Mammary epithelial cell (primary cell): ENCODE results near the gene PODXL2.

Experiments
- CTCF ChIP-seq, 2 donors: IDR thresholded peaks in 1 of 2; conservative IDR thresholded peaks in 1 of 2; 2 replicates each; pipeline ENCODE4 v1.5.1; 2011 to 2012; ENCODE audit warnings: inconsistent platforms in 2 of 2, low read length in 2 of 2, mild to moderate bottlenecking in 2 of 2, control low read depth in 1 of 2, low read depth in 1 of 2; ENCODE audit not compliant: insufficient read depth in 1 of 2; ENCODE audit errors: extremely low read depth in 1 of 2
- EZH2 ChIP-seq: IDR thresholded peaks from 2 replicates; pipeline ENCODE4 v1.6.1; 2012; ENCODE audit warnings: low read length, inconsistent platforms, borderline replicate concordance

- TF ChIP-seq CTCF (conservative IDR thresholded peaks at IDR 0.05 in 1 of 2, IDR thresholded peaks at IDR 0.05 in 1 of 2; ENCODE audit: extremely low read depth in 1 of 2, insufficient read depth in 1 of 2, low read depth in 1 of 2, low read length in 2 of 2) (no peak), EZH2 (no peak)
These were observed 63.7 kb downstream of the PODXL2 start for GRCh38 chr3:127692501-127693335.
